GM12873 (cell line): ENCODE measurements around the gene ARAP1.

Experiments used
- CTCF ChIP-seq: IDR thresholded peaks from 2 replicates; pipeline ENCODE4 v1.5.1; 2012; ENCODE audit warnings: low read depth, mild to moderate bottlenecking, moderate library complexity, low read length, control low read depth; ENCODE audit not compliant: insufficient read depth; ENCODE audit errors: missing control alignments

ARAP1 gene

DNA sequence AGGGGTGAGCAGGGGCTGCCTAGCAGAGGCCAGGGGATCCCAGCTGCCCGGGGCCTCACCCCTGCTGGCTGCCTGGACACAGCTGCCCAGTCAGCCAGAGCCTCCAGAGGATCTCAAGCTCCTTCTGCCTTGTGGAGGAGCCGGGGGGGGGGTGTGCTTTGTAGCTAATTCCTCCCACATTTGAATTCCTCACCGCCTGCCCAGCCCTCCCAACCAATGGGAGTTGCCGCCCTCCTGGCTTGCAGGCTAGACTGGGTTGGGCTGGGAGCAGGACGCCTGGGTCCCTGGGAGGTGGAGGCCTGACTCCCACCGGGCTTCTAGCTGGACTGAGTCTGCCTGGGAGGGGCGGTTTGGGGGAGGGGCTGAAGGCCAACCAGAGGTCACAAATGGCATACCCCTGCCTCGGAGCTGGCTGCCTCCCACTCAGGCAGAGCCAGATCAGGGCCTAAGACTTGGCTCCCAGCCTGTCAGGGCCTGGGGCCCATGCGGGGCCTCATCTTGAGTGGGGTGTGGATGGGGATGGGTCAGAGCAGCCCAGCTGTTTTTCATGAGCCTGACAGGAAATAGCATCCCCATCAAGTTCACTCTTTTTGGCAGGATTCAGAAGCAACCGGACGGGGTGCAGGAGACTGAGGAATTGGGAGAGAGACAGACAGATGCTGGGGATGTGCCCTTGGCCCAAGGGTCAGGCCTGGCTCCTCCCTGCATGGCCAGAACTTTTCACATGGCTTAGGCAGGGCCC, 48.8 kb downstream of the ARAP1 start:
- TF ChIP-seq CTCF = no peak

- TF ChIP-seq CTCF = no peak
These were observed 49.5 kb downstream of the ARAP1 start for GRCh38 chr11:72702577-72703241.

DNA sequence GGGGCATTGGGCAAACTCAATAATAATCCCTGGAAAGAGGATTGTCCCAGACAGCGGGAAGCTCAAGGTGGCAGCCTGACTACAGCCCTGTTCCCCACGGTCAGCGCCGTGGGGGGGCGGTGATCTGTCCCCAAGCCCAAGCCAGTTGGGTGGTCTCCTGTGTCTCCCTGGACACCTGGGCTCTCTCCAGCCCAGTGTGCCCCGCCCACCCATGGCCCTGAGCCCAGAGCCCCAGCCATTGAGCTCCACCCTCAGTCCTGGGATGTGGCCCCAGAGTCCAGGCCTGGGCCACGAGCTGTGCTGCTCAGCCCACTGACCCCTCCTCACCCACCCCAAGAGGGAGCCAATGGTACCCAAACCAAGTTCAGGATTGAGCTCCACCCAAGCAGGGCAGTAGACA, 50.1 kb downstream of the ARAP1 start:
- no peak for TF ChIP-seq CTCF

DNA sequence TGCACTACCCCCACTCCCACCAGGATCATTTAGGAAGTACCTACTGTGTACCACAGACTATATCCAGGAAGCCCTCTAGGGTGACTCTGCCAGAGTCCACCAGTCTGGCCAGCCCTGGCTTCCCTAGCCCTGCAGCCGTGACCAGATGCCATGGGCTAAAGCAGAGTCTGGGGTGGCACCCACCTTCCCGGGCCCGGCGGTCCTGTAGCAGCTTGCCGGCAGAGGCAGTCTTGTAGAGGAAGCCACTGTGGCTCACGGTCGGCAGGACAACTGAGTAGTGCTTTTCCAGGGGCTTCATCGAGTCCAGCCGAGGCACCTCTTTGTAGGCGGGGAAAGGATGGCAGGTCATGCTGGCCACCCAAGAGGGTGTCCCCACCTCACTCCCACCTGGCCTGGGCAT, 50.7 kb downstream of the ARAP1 start:
- no peak for TF ChIP-seq CTCF

GRCh38 chr11:72700146-72700545, 52.1 kb downstream of the ARAP1 start:
- no peak for TF ChIP-seq CTCF

DNA sequence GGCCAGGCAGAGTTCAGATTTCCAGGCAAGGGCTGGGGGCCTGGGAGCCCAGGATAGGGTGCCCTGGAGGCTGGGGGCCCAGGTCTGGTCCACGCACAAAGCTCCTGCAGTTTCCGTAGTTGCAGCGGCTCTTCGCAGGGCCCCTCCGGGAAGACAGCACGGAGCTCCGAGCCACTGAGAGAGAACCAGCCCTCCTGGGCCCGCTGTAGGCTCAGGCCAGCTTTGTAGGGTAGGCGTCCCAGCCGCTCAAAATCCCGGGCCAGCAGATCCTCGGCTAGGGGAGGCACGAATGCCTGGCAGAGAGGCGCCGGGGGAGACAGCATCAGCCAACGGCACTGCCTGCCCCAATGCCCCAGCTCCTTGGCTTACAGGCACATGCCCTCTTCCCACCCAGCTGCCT, 54.4 kb downstream of the ARAP1 start:
- no peak for TF ChIP-seq CTCF

- no peak for TF ChIP-seq CTCF
These were observed 55.1 kb downstream of the ARAP1 start for GRCh38 chr11:72696866-72697700.
